GM19035 (cell line): ENCODE data around the gene ADAMTSL2.

Experiments used
- ATAC-seq: cut with Tn5 transposase; IDR thresholded peaks from one replicate; pipeline ENCODE4 v1.9.1; 2021; ENCODE audit not compliant: unreplicated experiment

The ADAMTSL2 gene

GRCh38 chr9:133619791-133620190, 85.3 kb downstream of the ADAMTSL2 start:
- ATAC-seq: no peak

- no peak for ATAC-seq
Observed at GRCh38 chr9:133621725-133622267, 87.3 kb downstream of the ADAMTSL2 start.

- no peak for ATAC-seq
Observed at GRCh38 chr9:133622555-133622954, 88.1 kb downstream of the ADAMTSL2 start.
